A673 (cell line): ENCODE data around the gene PLPP7.

ENCODE experiments used
- EZH2 ChIP-seq: fragments of 200-600 bp; sonication (generic); IDR thresholded peaks from 2 replicates; pipeline ENCODE4 v1.6.1; 2017; ENCODE audit warnings: borderline replicate concordance, low read depth, mild to moderate bottlenecking, mixed read lengths, antibody characterized with exemption, low read length; ENCODE audit not compliant: poor library complexity, severe bottlenecking
- TF ChIP-seq, protein P1 (sequence below): fragments of 300-800, 200-600 bp; sonication (generic); conservative IDR thresholded peaks from 2 replicates; pipeline ENCODE4 v1.5.1; 2017; ENCODE audit warnings: low read depth, mild to moderate bottlenecking, antibody characterized with exemption, low read length, moderate library complexity, mixed read lengths

- TF ChIP-seq, protein P1, sequence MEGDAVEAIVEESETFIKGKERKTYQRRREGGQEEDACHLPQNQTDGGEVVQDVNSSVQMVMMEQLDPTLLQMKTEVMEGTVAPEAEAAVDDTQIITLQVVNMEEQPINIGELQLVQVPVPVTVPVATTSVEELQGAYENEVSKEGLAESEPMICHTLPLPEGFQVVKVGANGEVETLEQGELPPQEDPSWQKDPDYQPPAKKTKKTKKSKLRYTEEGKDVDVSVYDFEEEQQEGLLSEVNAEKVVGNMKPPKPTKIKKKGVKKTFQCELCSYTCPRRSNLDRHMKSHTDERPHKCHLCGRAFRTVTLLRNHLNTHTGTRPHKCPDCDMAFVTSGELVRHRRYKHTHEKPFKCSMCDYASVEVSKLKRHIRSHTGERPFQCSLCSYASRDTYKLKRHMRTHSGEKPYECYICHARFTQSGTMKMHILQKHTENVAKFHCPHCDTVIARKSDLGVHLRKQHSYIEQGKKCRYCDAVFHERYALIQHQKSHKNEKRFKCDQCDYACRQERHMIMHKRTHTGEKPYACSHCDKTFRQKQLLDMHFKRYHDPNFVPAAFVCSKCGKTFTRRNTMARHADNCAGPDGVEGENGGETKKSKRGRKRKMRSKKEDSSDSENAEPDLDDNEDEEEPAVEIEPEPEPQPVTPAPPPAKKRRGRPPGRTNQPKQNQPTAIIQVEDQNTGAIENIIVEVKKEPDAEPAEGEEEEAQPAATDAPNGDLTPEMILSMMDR = no peak
- no peak for TF ChIP-seq EZH2
Measured at GRCh38 chr9:131335368-131335755, 45.8 kb downstream of the PLPP7 start.
